Ovary (tissue), 9 donors: ENCODE measurements around the gene GRM5. TPM values are rescaled to one million over a fixed set of nuclear protein-coding genes. Genes with fewer than 3 reads are reported as not detected.

Source experiments
- DNase-seq, 5 donors: peaks; one replicate each; pipeline ENCODE4 v3.0.0-alpha.2; 2019 to 2020
- H3K27ac ChIP-seq, 2 donors: fragments of 200-600 bp; one replicate each; pipeline versions ENCODE4 v1.5.1 to v1.8.0; 2019 to 2022
- H3K27me3 ChIP-seq: fragments of 200-600 bp; one replicate; pipeline ENCODE4 v1.8.0; 2022
- H3K36me3 ChIP-seq: fragments of 200-600 bp; sonication (generic); one replicate; pipeline ENCODE4 v1.5.1; 2019
- H3K4me1 ChIP-seq: one replicate; pipeline ENCODE4 v1.8.1; 2013; ENCODE audit warnings: mild to moderate bottlenecking, moderate library complexity; ENCODE audit not compliant: insufficient read depth
- H3K4me3 ChIP-seq: fragments of 200-600 bp; sonication (generic); one replicate; pipeline ENCODE4 v1.5.1; 2017
- H3K9me3 ChIP-seq, 2 donors: fragments of 200-600 bp in 1 of 2; sonication (generic) in 1 of 2; one replicate each; pipeline versions ENCODE4 v1.5.1 to v1.8.1; 2013 to 2019; ENCODE audit warnings: mild to moderate bottlenecking in 1 of 2, moderate library complexity in 1 of 2
- CTCF ChIP-seq, 3 donors: fragments of 450-650 bp in 2 of 3; fragments of 200-600 bp in 1 of 3; IDR thresholded peaks; one replicate each; pipeline versions ENCODE4 v1.5.1 to v1.8.0; 2016 to 2022; ENCODE audit warnings: antibody characterized with exemption in 3 of 3, mild to moderate bottlenecking in 1 of 3
- EP300 ChIP-seq: sonication (generic); formaldehyde crosslinking; IDR thresholded peaks from one replicate; pipeline ENCODE4 v1.6.1; 2017; ENCODE audit warnings: antibody characterized with exemption
- POLR2A ChIP-seq: fragments of 450-650 bp; IDR thresholded peaks from one replicate; pipeline ENCODE4 v1.6.1; 2017; ENCODE audit warnings: antibody characterized with exemption, mild to moderate bottlenecking, moderate library complexity
- WGBS, 3 donors: extraction: QIAGEN DNeasy Blood & Tissue Kit in 1 of 3; methylation state at CpG; one replicate each; pipeline versions ENCODE4 v1.1.5 to v1.1.7; 2013 to 2017; 5-methylcytosine and 5-hydroxymethylcytosine counted together
- intact Hi-C, 4 donors: fragments of 100-400 bp; cut with DNase I; formaldehyde crosslinking; loops; one replicate each; pipeline versions ENCODE4 v1.11.0 to v1.15.1; 2022 to 2023
- polyA plus RNA-seq, 2 donors: library from polyadenylated mRNA; stranded (reverse); fragments of 200-250 nt in 1 of 2; fragments of 350-450 nt in 1 of 2; fragmentation: Illumina TruSeq in 1 of 2; extraction: RNeasy Lipid Tissue Mini Kit (QIAGEN cat#74804) in 1 of 2; gene quantifications; one replicate each; pipeline ENCODE4 v1.2.3, GENCODE V29; 2013 to 2014
- total RNA-seq, 7 donors: library from RNA; depleted of rRNA in 2 of 7; stranded (reverse); fragments of >200 nt in 2 of 7; fragmentation: NEBNext Ultra II Directional in 3 of 7; extraction: Animal tissue kit (Norgen Biotek cat#: 25700) in 3 of 7; gene quantifications; one replicate each; pipeline versions ENCODE4 v1.1.0 to v1.2.4, GENCODE V29; 2016 to 2023
- donor health status: DM: no; HTN: no; CAD: no; lungs with moderate emphysema.
- donor health status: DM: no; HTN: no; CAD: no.
- donor health status: Bipolar disorder and iron deficiency.
- donor health status: DM: yes; HTN: yes; CAD: no.
- donor health status: DM: no; HTN: no; CAD: no.
- donor health status: DM: yes; HTN: yes; CAD: no.

Gene GRM5
- total and polyA plus RNA-seq, 9 donors: under 0.01 to 0.03 TPM; not detected in 7

- H3K27me3 ChIP-seq: no peaks in the 10 kb centered on the region
- no peaks in the 10 kb centered on the region for H3K9me3 ChIP-seq
- WGBS, 3 donors: 94 to 97% (median 95%) methylated on average over 1 of the region's 1 CpG
- intact Hi-C loops: no loop called here
- H3K4me3 ChIP-seq: no peak overlapping the region
- no peak for DNase-seq
- TF ChIP-seq POLR2A: no peak
- no peak for TF ChIP-seq CTCF (IDR thresholded peaks at IDR 0.05)
- no peak for TF ChIP-seq EP300
- no peaks in the 10 kb centered on the region for H3K4me1 ChIP-seq
- H3K27ac ChIP-seq: no peak overlapping the region
- H3K36me3 ChIP-seq: no peaks in the 10 kb centered on the region
Measured at GRCh38 chr11:88683024-88683423, 382.8 kb downstream of the GRM5 start.

GRCh38 chr11:88680806-88681205, 385.0 kb downstream of the GRM5 start:
- no peaks in the 10 kb centered on the region for H3K4me1 ChIP-seq
- DNase-seq: no peak
- no peaks in the 10 kb centered on the region for H3K27me3 ChIP-seq
- WGBS, 3 donors: 93 to 98% (median 95%) methylated on average over 1 of the region's 1 CpG
- TF ChIP-seq POLR2A (no peak), CTCF (IDR thresholded peaks at IDR 0.05) (no peak), EP300 (no peak)
- H3K9me3 ChIP-seq: no peaks in the 10 kb centered on the region
- intact Hi-C loops: no loop called here
- no peak overlapping the region for H3K27ac ChIP-seq
- H3K36me3 ChIP-seq: no peaks in the 10 kb centered on the region
- H3K4me3 ChIP-seq: no peak overlapping the region

- 57 to 77% (median 74%) methylated on average over 1 of the region's 1 CpG for WGBS, 3 donors
- Histone ChIP-seq H3K27ac (no peak overlapping the region), H3K4me1 (no peaks in the 10 kb centered on the region), H3K9me3 (no peaks in the 10 kb centered on the region), H3K36me3 (no peaks in the 10 kb centered on the region), H3K27me3 (no peaks in the 10 kb centered on the region), H3K4me3 (no peak overlapping the region)
- DNase-seq: no peak
- TF ChIP-seq POLR2A (no peak), CTCF (IDR thresholded peaks at IDR 0.05) (no peak), EP300 (no peak)
- intact Hi-C loops: no loop called here
Measured at GRCh38 chr11:88666364-88666763, 399.4 kb downstream of the GRM5 start.

- Histone ChIP-seq H3K36me3 (no peaks in the 10 kb centered on the region), H3K27ac (no peak overlapping the region)
- no peak for TF ChIP-seq CTCF (IDR thresholded peaks at IDR 0.05)
- TF ChIP-seq POLR2A: no peak
- no peak for TF ChIP-seq EP300
Measured at GRCh38 chr11:88657076-88657738, 408.6 kb downstream of the GRM5 start.

More at GRCh38 chr11:88657076-88657738, 408.6 kb downstream of the GRM5 start:
- H3K4me3 ChIP-seq: no peak overlapping the region
- 9 to 17% (median 14%) methylated on average over 1 of the region's 1 CpG for WGBS, 3 donors
- H3K27me3 ChIP-seq: no peaks in the 10 kb centered on the region
- H3K4me1 ChIP-seq: no peaks in the 10 kb centered on the region
- H3K9me3 ChIP-seq: no peaks in the 10 kb centered on the region
- DNase-seq: no peak
- intact Hi-C loops: no loop called here
